ENCODE data around the gene SPN. TPM values are rescaled to one million over a fixed set of nuclear protein-coding genes. Genes with fewer than 3 reads are reported as not detected.
"Not testable (repeated sequence)": the region's sequence is repeated elsewhere in the genome, so short reads cannot be mapped to it uniquely, and the experiment has no call there.

The SPN gene
- total RNA-seq, 1 donor from 2014 or later, result 388 TPM

DNA sequence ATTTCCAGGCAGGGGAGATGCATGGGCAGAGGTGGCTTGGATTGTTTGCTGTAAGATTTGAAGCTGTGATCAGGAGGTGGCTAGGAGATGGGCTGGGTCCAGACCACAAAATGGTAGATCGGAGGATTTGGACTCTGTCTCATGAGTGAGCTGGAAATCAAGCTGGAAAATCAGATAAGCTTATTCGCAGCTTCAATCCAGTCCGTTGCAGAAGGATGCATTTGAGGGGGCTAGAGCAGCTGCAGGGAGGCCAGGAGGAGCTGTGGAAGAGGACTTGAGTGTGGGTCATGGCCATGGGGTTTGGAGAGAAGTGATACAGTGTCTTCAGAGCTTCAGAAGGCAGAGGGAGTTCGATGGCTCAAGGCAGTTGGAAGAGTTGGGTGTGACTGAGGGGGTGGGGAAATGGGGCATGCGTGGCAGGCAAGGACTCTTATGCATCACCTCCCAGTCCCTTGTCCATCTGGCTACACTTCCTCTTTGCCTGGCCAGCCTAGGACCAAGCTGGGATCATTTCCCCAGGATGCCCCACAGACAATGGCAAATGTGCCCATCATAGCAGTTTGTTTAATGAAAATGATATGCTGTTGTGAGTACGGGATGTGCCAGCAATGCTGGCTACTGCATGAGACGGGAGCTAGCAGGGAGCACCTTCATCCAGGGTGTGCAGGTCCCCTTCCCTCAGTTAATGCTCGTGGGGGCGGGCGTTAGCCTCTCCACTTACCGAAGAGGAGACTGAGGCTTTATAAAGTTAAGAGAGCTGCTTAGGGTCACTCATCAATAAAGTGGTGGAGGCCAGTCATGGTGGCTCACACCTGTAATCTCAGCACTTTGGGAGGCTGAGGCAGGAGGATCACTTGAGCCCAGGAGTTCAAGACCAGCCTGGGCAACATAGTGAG is 36.5 kb downstream of the SPN start:
- intact Hi-C loops (cut with micrococcal nuclease), result loop anchor here (1.0 to 2.0 kb wide), 6 partner anchors 47 to 322 kb away; partner anchors contain the start of genes INO80E and PAGR1

DNA sequence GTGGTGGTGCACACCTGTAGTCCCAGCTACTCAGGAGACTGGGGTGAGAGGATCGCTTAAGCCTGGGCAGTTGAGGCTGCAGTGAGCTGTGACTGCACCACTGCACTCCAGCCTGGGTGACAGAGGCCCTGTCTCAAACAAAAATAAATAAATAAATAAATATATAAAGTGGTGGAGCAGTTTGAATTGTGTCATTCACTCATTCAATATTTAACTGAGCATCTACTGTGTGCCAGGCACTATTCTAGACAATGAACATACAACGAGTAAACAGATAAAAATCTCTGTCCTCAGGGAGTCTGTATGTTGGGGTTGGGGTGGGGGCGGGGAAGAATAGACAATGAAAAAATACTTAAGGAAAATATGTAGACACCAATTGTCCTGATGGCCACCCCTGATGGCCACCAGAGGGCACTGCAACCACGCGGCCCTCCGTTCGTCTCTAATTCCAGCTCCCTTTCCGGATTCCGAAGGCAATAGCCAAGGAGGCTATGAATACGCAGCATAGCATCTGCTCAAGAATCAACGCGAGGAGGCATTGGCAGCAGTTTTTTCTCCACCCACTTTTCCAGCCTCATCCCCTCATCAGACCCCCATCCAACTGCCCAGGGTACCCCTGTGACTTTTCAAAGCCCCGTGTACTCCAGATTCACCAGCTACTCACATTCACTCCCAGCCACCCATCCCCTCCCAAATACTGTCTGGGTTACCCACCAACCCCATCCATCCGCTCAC is 37.4 kb downstream of the SPN start:
- intact Hi-C loops (cut with micrococcal nuclease), result loop anchor here (1.0 to 2.0 kb wide), 6 partner anchors 46 to 321 kb away; partner anchors contain the start of genes INO80E and PAGR1

- intact Hi-C loops (cut with micrococcal nuclease), result loop anchor here (2.0 kb wide), 1 partner anchor 46 kb away; no protein-coding TSS in a partner anchor
Observed at GRCh38 chr16:29701214-29701555, 38.1 kb downstream of the SPN start.

DNA sequence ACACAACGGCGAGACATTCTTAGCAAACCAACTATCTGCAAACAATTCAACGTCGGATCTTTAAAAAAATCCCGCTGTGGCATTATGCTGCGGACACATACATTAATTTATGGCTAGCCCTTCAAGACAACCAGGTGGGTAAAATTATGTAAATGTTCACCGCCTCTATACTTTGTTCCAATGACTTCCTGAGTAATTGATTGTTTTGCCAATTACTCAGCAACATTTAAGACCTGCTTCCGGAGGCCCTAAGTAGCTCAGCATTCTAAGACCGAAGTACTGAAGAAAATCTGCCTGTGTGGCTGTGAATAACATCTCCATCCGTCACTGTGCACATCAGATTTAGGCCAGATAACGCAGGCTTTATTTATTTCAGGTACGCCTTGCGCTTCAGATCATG is 39.2 kb downstream of the SPN start:
- intact Hi-C loops (cut with micrococcal nuclease), result loop anchor here (1.0 to 2.0 kb wide), 6 partner anchors 8 to 161 kb away; partner anchors contain the start of genes CDIPT and KIF22

DNA sequence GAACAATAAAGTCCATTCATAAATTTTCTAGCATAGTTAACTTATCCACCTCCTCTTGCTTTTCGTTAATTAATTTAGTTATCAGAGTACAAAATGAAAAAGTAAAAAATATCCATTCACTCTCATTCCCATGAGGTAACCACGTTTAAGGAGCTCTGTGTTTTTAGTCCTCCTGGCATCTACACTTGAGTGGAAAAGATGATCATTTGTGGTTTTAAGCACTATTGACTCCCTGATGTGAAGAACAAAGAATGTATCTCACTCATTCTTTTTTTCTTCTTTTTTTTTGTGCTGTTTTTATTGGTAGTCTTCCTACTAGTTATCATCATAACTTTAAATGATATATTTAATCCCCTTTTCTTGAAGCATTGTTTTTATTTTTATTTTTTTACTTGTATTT is 42.0 kb downstream of the SPN start:
- intact Hi-C loops (cut with micrococcal nuclease), result no loop called here

- intact Hi-C loops (cut with micrococcal nuclease), result not testable (repeated sequence)
Observed at GRCh38 chr16:29707160-29707559, 44.1 kb downstream of the SPN start.

DNA sequence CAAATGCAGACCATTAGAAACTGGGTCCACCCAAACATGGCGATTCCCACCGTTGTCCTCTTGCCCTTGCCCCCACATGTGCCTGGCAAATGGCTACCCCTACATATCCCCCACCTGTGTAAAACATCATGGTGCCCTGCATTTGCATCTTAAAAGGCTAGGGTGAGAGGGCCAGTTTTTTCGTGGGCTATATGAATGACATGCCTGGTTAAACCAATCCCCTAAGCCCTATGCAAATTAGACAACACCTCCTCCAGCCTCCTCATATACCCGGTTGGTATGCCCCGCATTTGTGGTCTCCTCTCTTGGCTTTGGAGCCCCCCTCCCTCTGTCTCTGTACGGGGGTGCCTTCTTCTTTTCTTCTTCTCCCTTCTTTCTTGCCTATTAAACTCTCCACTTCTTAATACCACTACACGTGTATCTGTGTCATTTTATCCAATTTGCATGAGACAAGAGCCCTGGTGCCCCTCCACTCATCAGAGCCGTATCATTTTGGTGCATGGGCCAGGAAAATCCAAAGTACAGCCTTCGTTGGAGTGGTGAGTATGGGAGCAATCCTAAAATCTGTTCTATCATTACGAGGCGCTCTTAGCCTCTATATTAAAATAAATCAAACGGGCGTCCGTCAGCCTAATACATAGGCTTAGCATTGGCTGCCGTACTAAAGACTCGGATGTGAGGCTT is 46.0 kb downstream of the SPN start:
- intact Hi-C loops (cut with micrococcal nuclease), result no loop called here

DNA sequence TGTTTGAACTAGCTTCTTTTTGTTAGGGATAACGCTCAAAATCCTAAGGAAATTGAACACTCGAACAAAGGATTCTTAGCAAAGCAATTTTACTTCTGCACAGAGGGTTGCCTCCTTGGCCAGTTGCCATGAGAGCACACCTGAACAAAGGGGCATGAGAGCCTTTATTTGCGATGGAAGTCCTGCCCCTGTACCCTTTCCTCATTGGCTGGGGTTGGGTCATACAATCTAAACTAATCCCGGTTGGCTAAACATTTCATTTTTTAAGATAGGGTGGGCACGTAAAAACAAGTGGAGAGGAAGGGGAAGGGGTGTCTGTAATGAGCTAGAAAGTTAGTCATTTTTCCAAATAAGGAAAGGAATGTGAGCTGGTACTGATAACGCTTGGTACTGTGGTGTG is 46.6 kb downstream of the SPN start:
- intact Hi-C loops (cut with micrococcal nuclease), result loop anchor here (1.0 to 2.0 kb wide), 3 partner anchors 7 to 96 kb away; no protein-coding TSS in a partner anchor

DNA sequence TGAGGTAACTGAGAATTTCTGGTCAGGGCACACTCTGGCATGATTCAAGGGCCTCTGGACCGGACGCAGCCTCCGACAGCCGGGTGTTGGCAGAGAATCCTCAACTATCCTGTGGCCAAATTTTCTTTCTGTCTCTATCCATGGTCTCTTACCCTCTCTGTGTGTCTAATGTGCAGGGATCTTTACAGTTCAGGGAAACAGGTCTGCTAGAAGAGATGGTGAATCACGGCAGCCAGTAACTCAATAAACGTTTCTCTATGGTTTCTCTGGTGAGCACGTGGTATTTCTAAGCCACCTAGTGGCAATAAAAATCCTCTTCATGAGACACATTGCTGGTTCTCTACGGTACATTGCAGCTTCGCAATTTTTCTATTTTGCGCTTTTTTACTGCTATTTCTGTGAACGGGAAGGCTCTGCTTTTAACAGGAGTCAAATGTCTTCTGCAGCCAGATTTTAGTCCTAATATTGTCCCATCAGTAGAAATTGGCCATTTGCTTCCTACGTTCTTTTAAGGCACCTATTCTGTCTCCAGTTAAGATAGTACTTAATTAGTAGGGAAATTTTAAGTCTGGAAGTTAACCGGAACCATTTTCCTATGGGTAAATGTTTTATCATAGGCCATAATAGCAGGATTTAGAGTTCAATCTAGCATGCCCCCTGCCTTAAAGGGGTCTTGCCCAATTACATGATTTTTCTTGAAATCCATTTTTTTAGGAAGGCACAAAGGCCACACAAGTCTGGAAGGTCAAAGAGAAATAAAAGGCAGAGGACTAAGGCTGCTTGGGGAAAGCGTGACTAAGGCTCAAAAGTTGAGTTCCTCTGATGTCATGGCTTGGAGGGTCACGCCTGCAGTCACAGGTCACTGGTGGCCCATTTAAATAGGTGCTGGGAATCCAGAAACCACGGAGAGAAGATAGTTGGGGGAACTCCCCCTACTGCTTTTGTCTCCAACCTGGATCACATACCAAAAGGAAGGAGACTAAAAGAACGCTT is 47.5 kb downstream of the SPN start:
- intact Hi-C loops (cut with micrococcal nuclease), result loop anchor here (1.0 to 2.0 kb wide), 3 partner anchors 8 to 95 kb away; no protein-coding TSS in a partner anchor

DNA sequence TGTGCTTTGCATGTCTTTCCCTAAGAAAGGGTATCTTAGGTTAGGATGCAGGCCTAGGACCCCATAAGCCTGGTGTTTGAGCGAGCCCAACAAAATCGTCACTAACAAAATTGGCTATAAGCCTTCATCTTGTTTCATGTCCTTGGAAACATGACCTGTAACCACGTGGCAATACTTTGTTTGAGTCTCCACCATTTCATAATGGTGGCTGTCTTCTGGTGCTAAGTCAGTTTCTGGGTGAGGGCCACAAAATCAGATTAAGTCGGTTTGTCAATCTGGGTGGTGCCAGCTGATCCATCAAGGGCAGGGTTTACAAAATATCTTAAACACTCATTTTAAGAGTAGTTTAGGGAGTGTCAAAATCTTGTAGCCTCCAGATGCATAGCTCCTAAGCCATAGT is 49.8 kb downstream of the SPN start:
- intact Hi-C loops (cut with micrococcal nuclease), result no loop called here

DNA sequence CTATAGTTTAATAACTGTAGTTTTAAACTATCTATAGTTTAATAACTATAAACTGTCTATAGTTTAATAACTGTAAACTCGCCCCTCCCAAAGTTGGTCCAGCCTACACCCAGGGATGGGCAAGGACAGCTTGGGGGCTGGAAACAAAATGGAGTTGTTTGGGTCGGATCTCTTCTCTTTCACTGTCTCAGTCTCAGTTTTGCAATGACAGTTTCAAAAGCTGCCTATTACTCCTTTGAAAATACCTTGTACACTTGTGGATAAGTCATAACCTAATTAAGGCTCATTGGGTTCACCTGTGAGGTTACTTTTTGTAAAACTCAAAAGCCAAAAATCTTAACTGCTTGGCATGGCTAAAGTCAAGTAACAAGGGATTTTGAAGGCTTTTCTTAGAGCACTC is 51.3 kb downstream of the SPN start:
- intact Hi-C loops (cut with micrococcal nuclease), result no loop called here

- intact Hi-C loops (cut with micrococcal nuclease), result no loop called here
Observed at GRCh38 chr16:29714972-29715371, 51.9 kb downstream of the SPN start.

DNA sequence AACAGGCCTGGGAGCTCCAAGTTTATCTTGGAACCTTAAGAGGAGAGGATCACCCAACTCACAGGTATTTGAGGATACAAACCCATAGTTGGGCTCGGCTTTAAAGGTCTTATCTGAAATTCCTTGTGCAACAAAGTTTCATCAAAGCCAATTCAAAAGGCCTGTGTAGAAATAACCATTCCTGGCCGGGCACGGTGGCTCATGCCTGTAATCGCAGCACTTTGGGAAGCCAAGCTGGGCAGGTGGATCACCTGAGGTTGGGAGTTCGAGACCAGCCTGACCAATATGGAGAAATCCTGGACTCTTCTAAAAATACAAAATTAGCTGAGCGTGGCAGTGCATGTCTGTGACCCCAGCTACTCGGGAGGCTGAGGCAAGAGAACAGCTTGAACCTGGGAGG is 54.1 kb downstream of the SPN start:
- intact Hi-C loops (cut with micrococcal nuclease), result no loop called here

GRCh38 chr16:29719063-29719462 is 56.0 kb downstream of the SPN start:
- intact Hi-C loops (cut with micrococcal nuclease), result no loop called here

Other genes starting within 250 kb of the SPN start
- gene BOLA2, start 208.9 kb upstream of the SPN start, total RNA-seq, result 8.8 and 11.9 TPM in 2 replicates
- gene SLX1B, start 208.7 kb upstream of the SPN start, total RNA-seq, result 49.4 and 61.9 TPM in 2 replicates
- 2.8 and 4.8 TPM in 2 replicates for gene SULT1A4, start 203.3 kb upstream of the SPN start, total RNA-seq
- 81.4 and 84.8 TPM in 2 replicates for gene NPIPB12, start 156.8 kb upstream of the SPN start, total RNA-seq
- gene QPRT, start 15.9 kb downstream of the SPN start, total RNA-seq, result 8.0 and 9.1 TPM in 2 replicates
- gene C16orf54, start 82.7 kb downstream of the SPN start, total RNA-seq, result 61.6 and 65.2 TPM in 2 replicates
- gene ZG16, start 115.0 kb downstream of the SPN start, total RNA-seq, result not detected in 2 replicates
- gene KIF22, start 127.5 kb downstream of the SPN start, total RNA-seq, result 129 and 133 TPM in 2 replicates
- gene MAZ, start 143.3 kb downstream of the SPN start, total RNA-seq, result 353 and 357 TPM in 2 replicates
- 0.61 and 0.91 TPM in 2 replicates for gene PRRT2, start 148.9 kb downstream of the SPN start, total RNA-seq
- 24.3 and 24.8 TPM in 2 replicates for gene PAGR1, start 152.9 kb downstream of the SPN start, total RNA-seq
- gene MVP, start 157.2 kb downstream of the SPN start, total RNA-seq, result 263 and 268 TPM in 2 replicates
- gene CDIPT, start 200.0 kb downstream of the SPN start, total RNA-seq, result 68.7 and 75.4 TPM in 2 replicates
- gene SEZ6L2, start 236.3 kb downstream of the SPN start, total RNA-seq, result 0.07 TPM in 2 replicates
- 0.17 and 0.32 TPM in 2 replicates for gene ASPHD1, start 237.2 kb downstream of the SPN start, total RNA-seq